Adipose tissue (tissue), 3 donors: ENCODE results near the gene UXS1. TPM values are rescaled to one million over a fixed set of nuclear protein-coding genes. Genes with fewer than 3 reads are reported as not detected.
"Not testable (repeated sequence)": the region's sequence is repeated elsewhere in the genome, so short reads cannot be mapped to it uniquely, and the experiment has no call there.

Experiments
- H3K27ac ChIP-seq: one replicate; pipeline ENCODE4 v1.5.1; 2013; ENCODE audit warnings: low read depth, low read length
- WGBS, 3 donors: extraction: QIAGEN DNeasy Blood & Tissue Kit; methylation state at CpG; one replicate each; pipeline ENCODE4 v1.1.7; 2013; 5-methylcytosine and 5-hydroxymethylcytosine counted together
- polyA plus RNA-seq, 3 donors: library from polyadenylated mRNA; stranded (reverse); fragments of 200-250 nt; gene quantifications; one replicate each; pipeline ENCODE4 v1.2.3, GENCODE V29; 2013
- donor health status: healthy with polysubstance abuse.
- donor health status: Bipolar disorder and iron deficiency.
- donor health status: healthy.

UXS1 gene
- polyA plus RNA-seq, 3 donors: 9.0 to 16.5 (median 10.0) TPM

DNA sequence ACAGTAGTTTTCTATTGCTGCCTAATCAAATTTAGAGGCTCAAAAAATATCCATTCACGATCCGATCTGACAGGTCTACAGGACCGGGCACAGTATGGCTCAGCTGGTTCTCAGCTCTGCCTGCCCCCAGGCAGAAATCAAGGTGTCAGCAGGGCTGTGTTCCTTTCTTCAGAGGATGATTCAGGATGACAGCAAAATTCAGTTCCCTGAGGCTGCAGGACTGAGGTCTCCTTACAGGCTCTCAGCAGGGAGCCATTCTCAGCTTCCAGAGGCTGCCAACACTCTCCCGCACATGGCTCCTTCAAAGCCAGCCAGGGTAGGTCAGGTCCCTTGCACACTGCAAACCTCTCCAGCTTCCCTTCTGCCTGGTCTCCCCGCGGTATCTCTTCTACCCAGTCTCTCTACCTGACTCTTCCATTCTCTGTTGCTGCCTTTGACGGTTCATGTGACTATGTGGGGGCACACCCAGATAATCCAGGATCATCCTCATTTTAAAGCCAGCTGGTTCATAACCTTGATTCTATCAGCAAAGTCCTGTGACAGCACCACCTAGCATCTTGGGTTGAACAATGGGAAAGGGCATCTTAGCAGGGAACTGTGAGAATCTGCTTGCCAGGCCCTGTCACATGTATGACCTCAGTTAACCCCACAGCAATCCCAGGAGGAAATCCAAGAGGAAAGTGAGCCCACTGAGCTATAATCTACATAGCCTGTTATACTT lies 50.4 kb downstream of the UXS1 start:
- 96 to 99% (median 97%) methylated on average over 7 of the region's 7 CpGs for WGBS, 3 donors
- H3K27ac ChIP-seq: no peak overlapping the region

DNA sequence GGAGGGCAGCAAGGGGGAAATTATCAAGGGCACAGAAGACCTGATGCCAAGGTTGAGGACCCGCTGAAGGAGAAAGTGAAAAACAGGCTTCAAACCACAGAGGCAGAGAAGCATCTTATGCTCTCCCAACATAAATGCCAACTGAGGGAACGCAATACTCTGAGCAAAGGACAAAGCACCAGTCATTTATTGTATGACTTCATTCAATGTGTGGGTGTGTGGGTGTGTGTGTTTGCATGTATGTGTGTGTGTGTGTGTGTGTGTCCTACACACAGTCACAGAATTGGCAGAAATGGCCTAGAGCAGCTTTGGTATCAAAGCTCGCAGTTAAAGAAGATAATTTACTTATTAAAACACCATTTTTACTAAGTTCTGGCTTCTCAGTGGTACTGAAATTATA lies 51.4 kb downstream of the UXS1 start:
- H3K27ac ChIP-seq: no peak overlapping the region
- WGBS, 3 donors: 91 to 94% (median 93%) methylated on average over 3 of the region's 3 CpGs

DNA sequence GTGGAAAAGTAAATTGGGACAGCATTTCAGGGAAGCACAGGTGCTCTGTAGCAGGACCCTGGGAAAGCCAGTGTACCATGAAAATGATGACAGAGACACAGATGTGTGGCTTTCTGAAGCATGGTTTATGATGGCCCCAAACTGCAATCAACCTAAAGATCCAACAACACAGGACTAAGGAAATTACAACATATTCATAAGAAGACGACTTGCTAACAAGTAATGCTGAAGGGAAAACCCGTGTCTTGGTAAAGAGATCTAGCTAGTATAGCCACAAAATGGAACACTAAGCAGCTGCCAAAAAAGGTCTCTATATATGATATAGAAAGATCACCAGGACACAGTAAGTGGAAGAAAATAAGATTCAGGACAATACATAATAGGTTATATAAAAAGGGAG lies 53.2 kb downstream of the UXS1 start:
- H3K27ac ChIP-seq: no peak overlapping the region
- WGBS, 3 donors: 49 to 82% (median 51%) methylated on average over 2 of the region's 2 CpGs

DNA sequence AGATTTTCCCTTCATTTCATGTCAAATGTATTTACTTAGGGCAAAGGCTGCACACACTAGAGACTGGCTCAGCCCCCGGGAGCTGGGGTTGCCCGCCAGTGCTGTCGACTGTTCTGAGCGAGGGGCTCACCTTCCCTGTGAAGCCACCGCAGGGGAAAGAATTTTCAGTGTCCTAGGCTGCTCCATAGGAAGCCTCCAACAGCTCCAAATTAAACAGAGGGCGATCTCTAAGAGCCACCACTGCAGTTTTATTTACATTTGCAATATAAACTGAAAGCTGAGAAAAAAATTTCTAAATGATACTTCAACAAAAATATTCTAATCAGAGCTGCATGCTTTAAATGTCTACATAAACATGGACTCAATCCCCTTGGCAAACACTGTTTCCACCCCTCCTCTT lies 54.0 kb downstream of the UXS1 start:
- 70 to 92% (median 87%) methylated on average over 6 of the region's 6 CpGs for WGBS, 3 donors

DNA sequence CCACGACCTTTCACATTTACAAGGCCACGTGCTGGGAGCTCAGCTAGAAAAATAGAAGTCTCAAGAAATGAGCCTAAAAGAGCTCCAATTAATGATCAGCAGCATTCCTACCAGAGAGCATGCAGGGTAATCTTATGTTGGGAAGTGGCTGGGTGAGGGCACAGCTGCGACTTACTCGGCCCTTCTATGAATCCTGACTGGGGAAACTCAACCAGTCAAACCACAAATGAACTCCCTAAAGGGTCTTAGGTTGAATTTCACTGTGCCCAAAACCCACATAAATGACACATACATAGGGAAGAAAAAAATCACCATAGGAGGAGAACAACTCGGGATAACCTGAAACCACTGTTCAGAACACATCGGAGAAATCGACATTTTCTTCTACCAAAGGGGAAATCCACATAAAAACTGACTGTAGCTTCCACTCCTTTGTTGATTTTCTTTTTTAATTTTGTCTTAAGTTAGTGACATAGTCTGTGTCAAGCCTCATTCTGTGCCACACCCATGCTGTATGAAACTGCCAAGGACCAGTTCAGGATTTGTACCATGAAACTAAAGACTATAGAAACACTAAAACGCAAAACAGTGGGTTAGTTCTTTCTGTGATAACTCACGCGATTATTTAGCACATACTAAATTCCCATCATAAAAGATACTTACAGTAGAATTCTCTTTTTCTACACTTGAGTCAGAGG lies 54.7 kb downstream of the UXS1 start:
- no peak overlapping the region for H3K27ac ChIP-seq
- WGBS, 3 donors: 78 to 82% (median 80%) methylated on average over 10 of the region's 10 CpGs

More for the DNA sequence above, 54.0 kb downstream of the UXS1 start:
- H3K27ac ChIP-seq: no peak overlapping the region

DNA sequence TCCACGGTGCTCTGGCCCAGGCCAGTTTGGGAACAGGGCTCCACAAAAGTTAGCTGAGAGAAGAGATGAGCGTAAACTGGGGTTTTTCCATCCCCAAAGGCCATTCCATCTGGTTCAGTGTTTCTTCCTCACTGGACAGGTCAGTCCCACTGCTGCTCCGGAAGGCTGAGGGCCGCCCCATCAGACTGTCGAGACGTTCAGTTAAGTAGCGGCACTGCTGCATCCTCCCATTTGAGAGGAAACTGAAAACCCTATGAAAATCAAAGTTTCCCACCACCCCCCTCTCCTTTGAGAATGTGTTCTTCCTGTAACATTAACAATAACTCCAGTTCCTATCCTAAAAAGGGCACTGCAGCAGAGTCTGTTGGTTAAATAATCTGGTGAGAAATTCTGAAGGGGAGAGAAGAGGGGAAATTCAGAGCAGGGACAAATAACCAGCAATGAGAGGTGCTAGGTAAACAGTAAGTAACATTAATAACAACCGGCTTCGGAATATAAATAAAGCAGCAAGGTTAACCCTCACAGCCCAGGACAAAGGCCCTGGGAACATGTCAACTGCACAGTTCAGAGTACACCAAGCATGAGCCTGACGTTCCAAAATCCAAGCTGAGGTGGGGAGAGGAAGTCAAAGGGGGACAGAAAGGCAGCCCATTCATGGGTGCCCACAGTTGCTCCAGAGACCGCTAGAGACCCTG lies 55.4 kb downstream of the UXS1 start:
- 55 to 62% (median 57%) methylated on average over 11 of the region's 11 CpGs for WGBS, 3 donors

DNA sequence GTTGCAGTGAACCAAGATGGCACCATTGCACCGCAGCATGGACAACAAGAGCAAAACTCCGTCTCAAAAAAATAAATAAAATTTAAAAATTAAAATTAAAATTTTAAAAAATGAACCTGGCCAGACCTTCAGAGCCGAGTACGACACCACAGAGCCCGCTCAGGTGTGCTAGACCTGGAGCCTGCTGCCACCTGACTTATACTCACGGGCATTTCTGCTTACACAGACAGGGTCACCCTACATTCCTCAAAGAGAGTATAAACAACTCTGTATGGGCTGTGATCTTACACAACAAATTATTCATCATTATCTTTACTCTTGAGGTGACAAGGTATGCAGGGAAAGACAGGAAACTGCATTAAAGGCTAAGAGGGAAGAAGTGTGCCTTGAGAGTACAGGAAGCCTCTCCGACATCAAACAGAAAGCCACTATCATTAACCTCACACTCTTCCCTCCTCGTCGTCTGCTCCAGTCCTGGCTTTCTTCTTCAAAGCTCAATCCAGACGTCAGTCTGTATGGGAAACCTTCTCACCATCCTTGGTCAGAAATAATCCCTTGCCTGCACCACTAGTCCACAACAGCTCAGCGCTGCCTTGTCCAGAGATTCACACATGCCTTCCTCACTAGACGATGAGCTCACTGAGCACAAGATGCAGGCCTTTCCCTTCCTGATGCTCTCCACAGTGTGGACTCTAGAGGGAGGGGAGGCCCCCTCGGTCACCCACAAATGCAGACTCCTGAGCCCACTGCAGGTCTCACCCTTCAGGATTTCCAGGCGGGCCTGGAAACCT lies 56.2 kb downstream of the UXS1 start:
- H3K27ac ChIP-seq: no peak overlapping the region
- 81 to 83% (median 82%) methylated on average over 14 of the region's 14 CpGs for WGBS, 3 donors

More for the DNA sequence above, 55.4 kb downstream of the UXS1 start:
- no peak overlapping the region for H3K27ac ChIP-seq

DNA sequence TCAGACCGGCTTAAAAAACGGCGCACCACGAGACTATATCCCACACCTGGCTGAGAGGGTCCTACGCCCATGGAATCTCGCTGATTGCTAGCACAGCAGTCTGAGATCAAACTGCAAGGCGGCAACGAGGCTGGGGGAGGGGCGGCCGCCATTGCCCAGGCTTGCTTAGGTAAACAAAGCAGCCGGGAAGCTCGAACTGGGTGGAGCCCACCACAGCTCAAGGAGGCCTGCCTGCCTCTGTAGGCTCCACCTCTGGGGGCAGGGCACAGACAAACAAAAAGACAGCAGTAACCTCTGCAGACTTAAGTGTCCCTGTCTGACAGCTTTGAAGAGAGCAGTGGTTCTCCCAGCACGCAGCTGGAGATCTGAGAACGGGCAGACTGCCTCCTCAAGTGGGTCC lies 62.9 kb downstream of the UXS1 start:
- not testable (repeated sequence) for H3K27ac ChIP-seq
- WGBS, 3 donors: 64% methylated on average over 7 of the region's 14 CpGs; no CpG with 5 or more reads in 2 of the 3 donors

DNA sequence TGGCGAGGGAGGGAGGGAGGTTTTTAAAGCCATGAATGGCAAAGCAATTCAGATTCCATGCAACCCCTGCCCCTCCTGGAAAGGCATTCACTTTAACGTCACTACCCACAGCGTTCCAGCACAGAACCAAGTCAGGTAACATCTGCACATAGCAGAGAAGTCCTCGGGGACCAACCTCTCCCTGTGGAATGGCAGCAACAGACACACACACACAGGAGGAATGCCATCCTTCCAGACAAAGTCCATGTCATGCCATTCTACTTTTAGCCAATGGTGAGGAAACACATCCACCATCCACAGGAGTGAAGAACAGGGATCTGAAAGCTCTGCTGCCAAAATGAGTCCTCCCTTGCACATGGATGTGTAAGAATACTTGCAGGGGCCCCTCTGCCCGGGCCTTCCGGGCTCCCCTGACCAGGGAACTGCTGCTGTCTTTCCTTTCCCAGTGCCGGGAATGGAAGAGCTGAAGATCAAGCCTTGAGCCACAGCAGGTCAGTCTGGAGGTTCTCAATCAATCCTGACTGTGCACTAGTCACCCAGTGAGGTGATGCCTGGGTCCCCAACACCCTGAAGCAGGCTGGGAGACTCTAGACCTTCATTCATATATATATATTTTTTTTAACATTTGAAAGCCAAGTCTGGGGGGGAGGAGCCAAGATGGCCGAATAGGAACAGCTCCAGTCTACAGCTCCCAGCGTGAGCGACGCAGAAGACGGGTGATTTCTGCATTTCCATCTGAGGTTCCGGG lies 63.7 kb downstream of the UXS1 start:
- WGBS, 3 donors: 87 to 91% (median 90%) methylated on average over 13 of the region's 13 CpGs
- no peak overlapping the region for H3K27ac ChIP-seq

DNA sequence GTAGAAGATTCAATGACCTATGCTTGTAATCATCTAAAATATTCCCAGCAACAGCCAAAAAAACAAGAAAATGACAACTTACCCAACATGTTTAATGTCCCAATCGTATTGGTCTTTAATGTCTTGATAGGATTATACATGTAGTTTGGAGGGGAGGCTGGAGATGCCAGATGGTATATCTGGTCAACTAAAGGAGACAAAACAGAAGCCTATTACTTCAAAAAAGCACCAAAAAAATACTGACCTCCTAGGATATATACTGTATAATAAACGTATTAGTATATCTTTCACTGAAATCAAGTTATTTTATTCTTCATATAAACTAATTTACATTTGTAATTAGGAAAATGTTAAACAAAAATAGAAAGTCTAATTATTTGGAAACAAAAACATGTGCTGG lies 64.5 kb downstream of the UXS1 start:
- WGBS, 3 donors: 85 to 91% (median 90%) methylated on average over 2 of the region's 2 CpGs
- no peak overlapping the region for H3K27ac ChIP-seq

DNA sequence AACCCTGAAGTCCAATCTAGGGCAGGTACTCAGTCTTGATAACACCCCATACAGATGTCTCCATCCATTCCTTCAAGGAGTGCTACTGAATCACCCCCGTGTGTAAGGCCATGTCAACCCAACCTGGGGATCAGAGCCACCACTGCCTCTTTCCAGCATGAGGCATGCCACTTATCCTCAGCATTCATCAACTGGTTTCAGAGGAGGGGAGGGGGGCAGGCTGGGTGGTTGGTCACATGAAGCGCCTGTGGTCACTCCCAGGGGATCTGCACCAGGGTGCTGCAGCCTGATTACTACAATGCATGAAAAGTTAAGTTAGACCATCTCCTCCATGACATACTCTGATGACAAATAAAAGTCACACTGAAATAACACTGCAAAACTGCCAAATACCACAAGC lies 65.0 kb downstream of the UXS1 start:
- no peak overlapping the region for H3K27ac ChIP-seq
- WGBS, 3 donors: 95 to 98% (median 96%) methylated on average over 2 of the region's 2 CpGs

DNA sequence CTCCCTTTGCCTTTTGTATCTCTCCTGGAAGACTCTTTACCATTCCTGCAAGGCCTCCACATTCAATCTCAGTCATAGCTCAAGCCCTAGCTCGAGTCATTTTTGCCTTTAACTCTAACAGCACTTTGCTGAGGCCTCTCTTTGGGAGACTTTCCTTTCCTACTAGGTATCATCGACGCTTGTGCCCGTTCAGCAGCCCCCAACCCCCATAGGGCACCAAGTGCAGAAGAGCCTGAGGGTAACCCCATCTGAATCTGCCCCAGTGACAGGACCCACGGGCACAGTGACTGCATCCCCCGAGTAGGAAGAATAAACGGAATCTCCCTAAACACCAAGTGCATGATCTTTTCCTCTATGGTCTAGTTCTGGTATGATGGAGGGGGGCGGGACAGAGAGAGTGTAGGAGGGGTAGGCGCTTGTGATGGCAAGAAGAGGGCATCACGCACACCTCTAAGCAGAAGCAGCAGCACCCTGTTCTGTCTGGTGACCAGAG lies 66.3 kb downstream of the UXS1 start:
- 96% methylated on average over 10 of the region's 10 CpGs for WGBS, 3 donors
- H3K27ac ChIP-seq: no peak overlapping the region

DNA sequence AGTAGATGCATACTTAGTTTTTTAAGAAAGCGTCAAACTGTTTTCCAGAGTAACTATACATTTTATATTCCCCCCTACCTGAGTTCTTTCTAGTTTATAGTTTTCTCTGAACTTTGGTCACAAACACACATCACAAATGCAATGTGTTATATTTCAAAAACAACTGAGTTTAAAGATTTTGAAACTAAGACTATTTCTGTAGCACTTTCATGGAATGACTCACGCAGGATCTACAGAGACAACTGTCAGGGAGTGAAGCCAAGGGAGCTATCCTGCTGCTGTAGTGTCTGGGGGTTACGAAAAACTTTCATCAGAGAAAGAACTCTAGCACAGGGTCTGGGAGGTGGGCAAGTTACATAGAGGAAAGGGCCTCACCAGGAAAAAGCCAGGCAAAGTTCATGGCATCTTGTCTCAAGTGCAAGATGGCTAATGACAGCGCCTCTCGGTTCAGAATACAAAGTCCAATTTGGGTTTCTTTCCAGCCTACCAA lies 66.8 kb downstream of the UXS1 start:
- WGBS, 3 donors: 77 to 93% (median 84%) methylated on average over 5 of the region's 5 CpGs
- no peak overlapping the region for H3K27ac ChIP-seq

DNA sequence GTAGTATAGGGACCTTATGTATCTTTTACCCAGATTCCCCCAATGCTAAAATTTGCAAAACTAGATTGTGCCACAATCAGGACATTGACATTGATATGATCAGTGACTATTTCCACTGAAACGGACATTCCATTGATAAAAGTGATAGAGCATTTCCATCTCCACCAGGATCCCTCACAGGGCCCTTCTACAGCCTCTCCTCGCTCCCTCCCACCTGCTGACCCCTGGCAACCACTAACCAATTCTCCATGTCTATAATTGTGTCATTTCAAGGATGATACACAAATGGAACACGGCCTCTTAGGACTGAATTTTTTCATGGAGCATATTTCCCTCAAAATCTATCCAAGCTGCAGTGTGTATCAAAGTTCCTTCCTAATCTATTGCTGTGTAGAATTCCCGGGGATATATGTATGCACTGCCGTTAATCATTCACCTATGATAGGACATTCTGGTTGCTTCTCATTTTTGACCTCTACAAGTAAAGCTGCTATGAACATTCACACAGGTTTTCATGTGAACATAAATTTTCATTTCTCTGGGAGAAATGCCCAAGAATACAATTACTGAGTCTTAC lies 67.3 kb downstream of the UXS1 start:
- no peak overlapping the region for H3K27ac ChIP-seq
- WGBS, 3 donors: 40 to 94% (median 90%) methylated on average over 5 of the region's 5 CpGs

DNA sequence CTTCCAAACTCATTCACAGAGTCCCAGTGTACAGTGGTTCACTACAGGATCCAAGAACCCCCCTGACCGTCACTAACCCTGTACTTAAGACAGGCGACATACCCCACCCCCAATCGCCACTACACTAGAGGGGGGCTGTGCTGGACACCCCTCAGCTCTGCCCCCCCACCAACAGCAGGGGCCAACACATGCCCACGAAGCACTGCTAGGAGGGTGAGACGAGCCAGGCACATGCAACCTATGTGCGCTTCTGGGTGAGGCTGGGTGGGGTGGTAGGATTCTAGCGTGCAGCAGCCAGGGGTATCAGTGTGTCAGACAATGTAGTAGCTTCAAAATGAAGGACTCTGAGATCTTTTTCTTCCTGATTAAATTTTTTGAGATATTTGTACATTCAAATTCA lies 67.8 kb downstream of the UXS1 start:
- H3K27ac ChIP-seq: no peak overlapping the region
- 95 to 99% (median 98%) methylated on average over 7 of the region's 7 CpGs for whole genome bisulfite sequencing, 3 donors

DNA sequence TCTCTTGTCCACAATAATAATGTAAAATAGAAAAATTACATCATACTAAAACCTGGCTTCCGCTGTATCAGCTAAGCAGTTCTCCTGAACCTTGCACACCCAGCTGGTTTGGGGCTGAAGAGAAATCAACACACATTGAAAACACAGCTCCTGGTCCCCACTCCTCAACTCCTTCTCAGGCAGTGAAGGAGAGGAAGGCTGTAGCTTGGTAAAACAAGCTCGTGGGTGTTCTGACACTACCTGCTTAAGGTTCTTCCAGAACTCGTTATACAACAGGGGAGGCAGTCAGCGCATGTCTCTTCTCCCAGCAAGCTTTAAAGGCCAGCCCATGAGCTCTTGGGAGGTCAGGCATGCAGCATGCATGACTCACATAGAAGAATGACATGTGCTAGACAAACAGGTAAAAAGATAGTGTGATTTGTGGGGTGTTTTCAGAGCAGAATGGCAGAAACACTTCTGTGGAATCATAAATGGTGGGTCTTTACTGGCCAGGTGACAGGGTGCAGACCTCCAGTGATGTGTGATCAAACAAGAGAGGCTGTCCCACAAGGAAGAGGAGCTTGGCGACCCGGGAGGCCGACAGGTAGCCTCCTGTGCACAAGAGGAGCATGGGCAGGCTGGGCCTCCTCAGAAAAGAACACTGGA lies 69.1 kb downstream of the UXS1 start:
- no peak overlapping the region for H3K27ac ChIP-seq

More for the DNA sequence above, 69.1 kb downstream of the UXS1 start:
- WGBS, 3 donors: 71 to 91% (median 89%) methylated on average over 7 of the region's 7 CpGs
